GM04504 (cell line): ENCODE data around the gene ZFP90.
A peak's percentile ranks its signal among the peaks of the same experiment; 100 is the strongest.
"Not testable (repeated sequence)": the region's sequence is repeated elsewhere in the genome, so short reads cannot be mapped to it uniquely, and the experiment has no call there.

Experiments
- DNase-seq: peaks from one replicate; pipeline ENCODE4 v3.0.0-alpha.2; 2012; ENCODE audit warnings: low read depth

The ZFP90 gene

GRCh38 chr16:68517606-68518166, 21.4 kb upstream of the ZFP90 start:
- DNase-seq = no peak

GRCh38 chr16:68519225-68519745, 19.8 kb upstream of the ZFP90 start:
- DNase-seq = no peak

- no peak for DNase-seq
Measured at GRCh38 chr16:68520649-68521086, 18.4 kb upstream of the ZFP90 start.

GRCh38 chr16:68524069-68524820, 14.8 kb upstream of the ZFP90 start:
- no peak for DNase-seq

- no peak for DNase-seq
Measured at GRCh38 chr16:68526143-68526781, 12.8 kb upstream of the ZFP90 start.

- no peak for DNase-seq
Measured at GRCh38 chr16:68526782-68527145, 12.3 kb upstream of the ZFP90 start.

DNA sequence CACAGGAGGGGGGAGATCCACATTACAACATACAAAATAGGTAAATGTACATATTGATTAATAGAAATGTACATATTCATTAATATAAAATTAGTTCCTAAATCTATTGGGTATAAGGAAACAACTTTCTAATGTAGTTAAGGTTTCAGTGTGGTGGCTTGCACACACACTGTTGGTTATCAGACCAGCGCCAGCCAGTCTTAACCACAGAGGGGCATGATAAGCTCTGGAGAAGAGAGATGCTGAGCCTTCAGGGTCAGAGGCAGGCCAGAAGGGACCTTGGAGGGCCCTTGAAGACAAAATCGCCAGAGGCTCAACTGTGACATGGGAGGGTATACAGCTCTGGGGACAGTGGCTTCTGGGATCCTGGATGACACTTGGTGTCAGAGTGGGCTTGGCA, 10.9 kb upstream of the ZFP90 start:
- no peak for DNase-seq

GRCh38 chr16:68528686-68529379, 10.3 kb upstream of the ZFP90 start:
- DNase-seq = peak; percentile 45

- DNase-seq = no peak
Measured at GRCh38 chr16:68529608-68529930, 9.5 kb upstream of the ZFP90 start.

DNA sequence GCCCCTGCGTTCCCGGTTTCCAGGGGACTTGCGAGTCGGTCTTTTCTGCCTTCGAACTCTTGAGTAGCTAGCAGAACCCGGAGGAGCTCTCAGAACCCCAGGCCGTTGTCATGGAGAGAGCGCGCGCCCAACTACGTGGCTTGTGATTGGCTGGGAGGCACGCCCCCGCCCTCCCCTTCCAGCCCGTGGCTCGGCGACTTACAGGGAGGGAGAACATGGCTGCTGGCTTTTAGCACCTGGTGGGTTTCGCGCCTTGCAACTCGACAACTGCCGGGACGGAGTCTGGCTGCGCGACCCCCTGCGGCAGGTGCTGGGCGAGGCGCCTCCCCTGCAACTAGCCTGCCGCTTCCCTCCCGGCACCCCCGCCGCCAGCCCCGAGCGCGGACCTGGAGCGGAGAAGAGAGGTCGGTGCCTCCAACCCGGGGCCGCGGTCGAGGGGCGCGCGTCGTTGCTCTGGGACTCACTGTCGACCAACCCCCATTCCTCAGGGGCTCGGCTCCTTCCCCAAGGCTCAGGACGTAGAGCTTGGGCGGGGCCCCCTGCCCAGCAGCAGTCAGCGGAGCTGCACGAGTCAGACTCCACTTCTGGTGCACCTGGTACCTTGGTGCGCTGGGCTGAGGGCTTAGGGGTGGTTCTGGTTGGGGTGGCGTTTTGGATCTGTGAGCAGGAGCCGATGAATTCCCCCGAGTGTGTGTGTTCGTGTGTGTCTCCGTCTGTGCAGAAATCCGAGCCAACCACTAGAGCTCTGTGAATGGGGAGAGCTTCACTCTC, 9.0 kb upstream of the ZFP90 start:
- peak; percentile 50 for DNase-seq

GRCh38 chr16:68533937-68534336, 5.2 kb upstream of the ZFP90 start:
- no peak for DNase-seq

DNA sequence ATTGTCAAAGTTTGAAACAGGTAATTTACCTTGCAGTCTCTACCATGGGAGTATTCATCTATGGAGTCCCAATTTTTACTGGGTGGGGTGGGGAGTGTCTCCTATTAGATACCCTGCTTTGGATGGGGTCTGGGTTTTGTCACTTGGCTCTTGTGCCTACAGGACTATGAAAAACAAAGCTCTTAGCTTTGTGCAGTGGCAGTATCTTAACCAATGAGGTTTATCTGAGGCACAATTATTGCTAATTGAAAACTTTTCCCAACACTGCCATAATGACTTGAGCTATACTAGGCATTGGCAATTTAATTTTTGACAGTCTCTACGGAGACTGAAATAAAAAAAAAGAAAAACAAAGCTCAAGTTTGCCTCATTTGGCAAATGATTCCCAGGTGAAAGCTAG, 3.8 kb upstream of the ZFP90 start:
- DNase-seq = no peak

GRCh38 chr16:68539711-68540239, 684 bp downstream of the ZFP90 start:
- no peak for DNase-seq

DNA sequence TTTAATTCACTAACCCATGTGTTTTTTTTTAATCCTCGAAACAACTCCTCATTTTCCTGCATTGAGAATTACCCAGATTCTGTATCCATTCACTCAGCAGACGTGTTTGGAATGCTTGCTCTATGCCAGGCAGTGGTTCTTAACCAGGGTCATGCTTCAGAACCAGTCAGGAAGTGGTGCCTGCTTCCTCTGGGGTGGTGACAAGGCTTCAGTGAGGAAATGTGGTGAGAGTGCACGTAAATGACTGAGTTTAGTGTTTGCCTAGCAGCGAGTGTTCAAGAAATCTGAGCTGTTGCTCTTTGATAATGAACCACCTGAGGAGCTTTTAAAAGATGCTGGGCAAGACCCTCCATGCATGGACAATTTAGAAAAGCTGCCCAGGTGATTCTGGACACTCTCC, 9.9 kb downstream of the ZFP90 start:
- DNase-seq = no peak

DNA sequence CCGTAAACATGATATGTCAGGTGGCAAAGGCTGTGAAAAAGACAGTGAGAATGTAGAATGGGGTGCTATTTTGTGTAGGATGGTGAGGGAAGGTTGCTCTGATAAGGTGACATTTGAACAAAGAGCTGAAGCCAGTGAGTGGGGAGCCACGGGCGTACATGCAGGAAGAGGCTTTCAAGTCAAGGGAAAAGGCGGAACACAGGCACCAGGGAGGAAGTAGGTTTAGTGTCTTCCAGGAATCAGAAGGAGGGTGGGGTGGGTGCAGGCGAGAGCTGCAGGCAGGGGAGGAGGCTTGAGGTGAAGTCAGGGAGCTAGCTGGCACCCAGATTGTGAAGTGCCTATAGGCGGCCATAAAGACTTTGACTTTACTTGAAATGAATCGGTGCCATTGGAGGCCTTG, 14.1 kb downstream of the ZFP90 start:
- no peak for DNase-seq

GRCh38 chr16:68560341-68560740, 21.2 kb downstream of the ZFP90 start:
- DNase-seq = not testable (repeated sequence)

GRCh38 chr16:68563631-68564381, 24.7 kb downstream of the ZFP90 start:
- no peak for DNase-seq

GRCh38 chr16:68564382-68564985, 25.4 kb downstream of the ZFP90 start:
- no peak for DNase-seq

DNA sequence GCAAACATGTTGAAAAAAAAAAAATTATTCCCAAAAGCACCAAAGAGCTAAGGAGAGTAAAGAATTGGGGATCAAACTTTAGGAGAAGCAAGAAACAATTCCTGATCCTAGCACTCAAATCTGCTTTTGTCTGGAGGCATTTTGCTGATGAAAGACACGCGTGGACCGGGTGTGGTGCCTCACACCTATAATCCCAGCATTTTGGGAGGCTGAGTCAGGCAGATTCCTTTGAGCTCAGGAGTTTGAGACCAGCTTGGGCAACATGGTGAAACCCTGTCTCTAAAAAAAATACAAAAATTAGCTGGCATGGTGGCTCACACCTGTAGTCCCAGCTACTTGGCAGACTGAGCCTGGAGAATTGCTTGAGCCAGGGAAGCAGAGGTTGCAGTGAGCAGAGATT, 35.4 kb downstream of the ZFP90 start:
- DNase-seq = no peak

- DNase-seq = no peak
Measured at GRCh38 chr16:68575082-68575481, 36.0 kb downstream of the ZFP90 start.
